ENCODE results near the gene MAD1L1.

The MAD1L1 gene

DNA sequence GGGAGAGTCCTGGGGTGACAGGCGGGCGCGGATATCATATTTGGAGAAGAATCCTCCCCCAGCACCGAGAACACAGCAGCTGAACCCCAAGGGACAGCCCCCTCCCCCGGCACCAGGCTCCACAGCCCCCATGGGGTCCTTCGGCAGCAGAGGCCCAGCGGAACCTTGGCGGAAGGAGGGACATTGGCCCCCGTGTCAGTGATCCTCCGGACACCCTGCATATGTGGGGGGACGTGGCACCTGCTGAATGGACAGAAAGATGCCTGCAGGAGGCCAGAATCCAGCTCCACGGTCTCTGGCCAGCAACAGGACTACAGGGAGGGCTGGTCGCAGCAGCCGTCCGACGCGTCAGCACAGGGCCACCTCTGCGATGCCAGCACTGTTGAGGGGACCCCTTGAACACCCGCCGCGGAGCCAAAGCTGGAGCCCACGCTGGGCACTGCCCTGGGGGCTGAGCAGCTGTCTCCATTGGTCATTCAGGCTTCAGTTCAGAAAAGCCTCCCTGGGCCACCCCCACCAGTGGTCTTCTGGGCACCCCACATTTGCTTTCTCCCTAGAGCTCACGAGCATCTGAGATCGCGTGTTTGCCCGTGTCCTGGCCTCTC is 322.6 kb downstream of the MAD1L1 start:
- peaks cover 2% of the 10 kb centered on the region for H3K36me3 ChIP-seq (ENCODE audit: control insufficient read depth, insufficient read depth, low read length)
- no peaks in the 10 kb centered on the region for H3K27me3 ChIP-seq (ENCODE audit: control insufficient read depth, insufficient read depth, low read length)
- H3K4me1 ChIP-seq (ENCODE audit: control insufficient read depth, insufficient read depth, low read length): no peaks in the 10 kb centered on the region
- no peaks in the 10 kb centered on the region for H3K9me3 ChIP-seq (ENCODE audit: control insufficient read depth, insufficient read depth, low read length)
- H3K9ac ChIP-seq (ENCODE audit: low read depth, low read length): no peak overlapping the region
- no peak overlapping the region for H3K4me3 ChIP-seq (ENCODE audit: low read depth, low read length)

DNA sequence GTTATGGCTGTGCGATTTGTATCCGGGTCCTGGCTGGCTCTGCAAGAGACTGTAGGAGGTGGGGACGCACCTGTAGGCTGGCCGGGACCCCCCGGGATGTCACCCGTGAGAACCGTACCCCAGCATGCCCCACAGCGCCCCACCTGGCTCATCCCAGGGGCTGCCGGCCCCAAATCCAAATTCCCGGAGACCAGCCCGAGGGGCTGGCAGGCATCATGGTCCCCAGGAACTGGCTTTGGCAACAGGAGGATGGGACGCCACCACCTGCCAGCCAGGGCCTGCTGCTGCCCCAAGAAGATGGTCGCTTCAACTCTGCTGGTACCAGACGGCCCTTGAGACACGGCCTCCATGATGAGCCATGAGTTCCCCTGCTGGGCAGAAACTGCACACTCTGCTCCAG is 323.3 kb downstream of the MAD1L1 start:
- H3K4me3 ChIP-seq (ENCODE audit: low read depth, low read length): no peak overlapping the region
- H3K36me3 ChIP-seq (ENCODE audit: control insufficient read depth, insufficient read depth, low read length): peaks cover 2% of the 10 kb centered on the region
- H3K9me3 ChIP-seq (ENCODE audit: control insufficient read depth, insufficient read depth, low read length): no peaks in the 10 kb centered on the region

DNA sequence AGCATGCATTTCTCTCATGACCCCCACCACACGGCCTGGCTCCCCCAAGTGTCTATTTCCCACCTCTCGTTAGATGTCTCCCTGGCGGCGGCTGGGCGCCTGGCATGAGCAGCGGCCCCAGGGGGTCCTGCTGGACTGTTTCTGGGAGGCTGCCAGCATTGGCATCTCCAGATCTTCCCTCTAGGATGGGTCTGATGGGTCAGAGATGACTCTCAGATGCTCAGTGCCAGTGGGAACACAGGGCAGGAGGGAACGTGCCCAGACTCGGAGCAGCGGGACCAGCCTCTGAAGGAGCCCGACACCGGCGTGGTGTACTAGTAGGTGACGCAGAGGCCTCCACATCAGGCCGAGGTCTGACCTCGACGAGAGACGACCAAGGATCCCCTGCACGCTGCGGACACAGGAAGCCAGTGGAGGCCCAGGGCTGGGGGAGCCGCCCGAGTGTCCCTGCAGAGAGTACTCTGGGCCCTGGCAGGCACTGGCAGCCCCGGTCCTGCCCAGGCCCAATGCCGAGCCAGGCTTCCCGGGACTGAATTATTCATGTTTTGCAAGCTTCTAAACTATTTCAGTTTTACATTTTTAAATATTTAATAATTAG is 323.8 kb downstream of the MAD1L1 start:
- H3K4me1 ChIP-seq (ENCODE audit: control insufficient read depth, insufficient read depth, low read length): no peaks in the 10 kb centered on the region
- peaks cover 2% of the 10 kb centered on the region for H3K36me3 ChIP-seq (ENCODE audit: control insufficient read depth, insufficient read depth, low read length)
- no peaks in the 10 kb centered on the region for H3K27me3 ChIP-seq (ENCODE audit: control insufficient read depth, insufficient read depth, low read length)
- no peaks in the 10 kb centered on the region for H3K9me3 ChIP-seq (ENCODE audit: control insufficient read depth, insufficient read depth, low read length)
- no peak overlapping the region for H3K4me3 ChIP-seq (ENCODE audit: low read depth, low read length)
- H3K9ac ChIP-seq (ENCODE audit: low read depth, low read length): no peak overlapping the region

More for the DNA sequence above, 323.3 kb downstream of the MAD1L1 start:
- H3K27me3 ChIP-seq (ENCODE audit: control insufficient read depth, insufficient read depth, low read length): no peaks in the 10 kb centered on the region
- H3K9ac ChIP-seq (ENCODE audit: low read depth, low read length): no peak overlapping the region
- H3K4me1 ChIP-seq (ENCODE audit: control insufficient read depth, insufficient read depth, low read length): no peaks in the 10 kb centered on the region

DNA sequence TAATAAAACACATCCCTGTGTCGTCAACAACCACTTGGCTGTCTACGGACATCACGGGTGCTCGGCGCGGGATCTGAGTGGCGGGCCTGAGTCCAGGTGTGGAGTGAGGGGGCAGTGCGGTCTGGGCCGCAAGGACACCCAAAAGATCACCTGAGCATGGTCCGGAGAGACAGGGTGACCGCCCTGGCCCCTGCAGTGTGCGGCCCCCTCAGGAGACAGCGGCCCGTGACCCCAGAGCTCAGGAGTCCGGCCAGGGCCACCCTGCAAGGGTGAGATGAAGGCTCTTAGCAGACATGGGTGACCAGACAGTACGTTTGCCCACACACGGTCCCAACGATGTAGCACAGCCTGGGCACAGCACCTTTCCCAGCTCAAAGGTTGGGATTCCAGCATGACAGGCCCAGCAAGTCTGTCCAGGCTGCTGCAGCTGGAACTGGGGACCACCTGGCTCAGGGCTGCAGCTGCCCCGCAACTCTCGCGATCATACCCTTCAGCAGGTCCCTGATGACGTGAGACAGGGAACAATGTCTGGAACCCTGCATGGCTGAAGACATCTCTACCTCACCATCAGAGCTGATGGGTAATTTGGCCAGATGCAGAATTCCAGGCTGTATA is 324.9 kb downstream of the MAD1L1 start:
- no peaks in the 10 kb centered on the region for H3K4me1 ChIP-seq (ENCODE audit: control insufficient read depth, insufficient read depth, low read length)
- H3K9me3 ChIP-seq (ENCODE audit: control insufficient read depth, insufficient read depth, low read length): no peaks in the 10 kb centered on the region
- H3K36me3 ChIP-seq (ENCODE audit: control insufficient read depth, insufficient read depth, low read length): peaks cover 2% of the 10 kb centered on the region
- no peaks in the 10 kb centered on the region for H3K27me3 ChIP-seq (ENCODE audit: control insufficient read depth, insufficient read depth, low read length)
- H3K9ac ChIP-seq (ENCODE audit: low read depth, low read length): no peak overlapping the region
- H3K4me3 ChIP-seq (ENCODE audit: low read depth, low read length): no peak overlapping the region

DNA sequence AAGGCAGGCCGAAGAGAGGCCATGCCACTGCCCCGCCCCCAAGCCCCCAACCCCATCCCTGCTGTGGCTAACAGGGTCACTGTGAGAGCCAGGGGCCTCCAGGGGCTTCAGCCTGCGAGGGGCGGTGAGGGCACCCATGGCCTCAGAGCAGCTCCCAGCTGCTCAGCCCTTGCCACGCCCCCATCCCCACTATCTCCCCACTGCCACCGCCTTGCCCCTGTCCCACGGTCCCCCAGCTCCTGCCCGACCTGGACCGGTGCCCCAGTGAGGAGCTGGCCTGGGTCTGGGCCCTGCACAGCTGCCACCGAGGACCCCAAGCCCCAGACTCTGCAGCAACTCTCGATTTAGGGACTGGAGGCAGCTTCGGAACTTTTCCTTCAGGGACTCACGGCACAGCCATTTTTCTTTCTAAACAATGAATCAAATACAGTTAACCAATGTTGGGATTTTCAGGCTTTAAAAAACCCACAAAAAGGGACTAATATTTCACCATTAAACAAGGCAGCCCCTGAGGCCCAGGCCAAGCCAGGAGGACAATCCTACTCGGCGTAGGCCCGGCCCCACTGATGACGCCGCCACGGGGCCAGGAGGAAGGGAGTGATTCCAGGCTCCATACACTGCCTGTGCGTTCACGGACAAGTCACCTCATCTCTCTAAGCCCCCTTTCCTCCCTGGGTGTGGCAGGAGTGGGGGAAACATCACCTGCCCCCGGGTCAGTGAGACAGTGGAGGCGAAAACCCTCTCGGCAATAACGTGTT is 325.6 kb downstream of the MAD1L1 start:
- Histone ChIP-seq H3K36me3 (ENCODE audit: control insufficient read depth, insufficient read depth, low read length) (peaks cover 2% of the 10 kb centered on the region), H3K9me3 (ENCODE audit: control insufficient read depth, insufficient read depth, low read length) (no peaks in the 10 kb centered on the region), H3K4me1 (ENCODE audit: control insufficient read depth, insufficient read depth, low read length) (no peaks in the 10 kb centered on the region), H3K27me3 (ENCODE audit: control insufficient read depth, insufficient read depth, low read length) (no peaks in the 10 kb centered on the region), H3K9ac (ENCODE audit: low read depth, low read length) (no peak overlapping the region), H3K4me3 (ENCODE audit: low read depth, low read length) (no peak overlapping the region)

DNA sequence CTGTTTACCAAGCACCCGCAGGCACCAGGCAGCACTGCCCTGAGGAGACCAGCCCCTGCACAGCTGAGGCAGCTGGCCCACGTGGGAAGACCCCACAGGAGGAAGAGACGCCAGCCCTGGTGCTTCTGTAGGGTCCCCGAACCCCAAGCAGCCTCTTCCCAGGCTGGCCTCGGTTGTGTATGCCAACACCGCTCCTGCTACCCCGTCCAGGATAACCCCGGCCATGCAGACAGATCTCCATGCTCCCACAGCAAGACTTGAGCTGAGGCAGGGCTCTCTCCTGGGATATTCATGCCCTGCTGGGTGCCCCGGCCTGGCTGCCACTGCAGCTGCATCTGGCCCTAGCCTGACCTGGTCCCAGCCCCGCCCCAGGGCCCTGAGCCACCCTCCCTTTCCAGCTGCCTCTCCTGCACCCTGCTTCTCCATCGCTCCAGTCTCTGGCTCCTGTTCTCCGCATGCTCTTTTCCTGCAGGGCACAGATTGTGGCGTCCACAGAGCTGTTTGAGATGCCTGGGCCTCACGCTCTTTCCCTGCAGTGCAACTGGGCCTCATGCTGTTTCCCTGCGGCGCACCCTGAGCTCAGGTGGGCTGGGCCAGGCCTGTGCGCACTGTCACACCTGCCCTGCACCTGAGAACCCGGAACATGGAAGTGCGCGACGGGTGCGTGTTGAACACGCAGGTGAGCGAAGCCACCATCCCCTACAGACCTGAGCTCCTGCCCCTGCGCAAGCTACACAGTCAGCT is 326.5 kb downstream of the MAD1L1 start:
- no peaks in the 10 kb centered on the region for H3K4me1 ChIP-seq (ENCODE audit: control insufficient read depth, insufficient read depth, low read length)
- H3K36me3 ChIP-seq (ENCODE audit: control insufficient read depth, insufficient read depth, low read length): peaks cover 2% of the 10 kb centered on the region
- no peaks in the 10 kb centered on the region for H3K9me3 ChIP-seq (ENCODE audit: control insufficient read depth, insufficient read depth, low read length)
- H3K4me3 ChIP-seq (ENCODE audit: low read depth, low read length): no peak overlapping the region
- no peak overlapping the region for H3K9ac ChIP-seq (ENCODE audit: low read depth, low read length)
- no peaks in the 10 kb centered on the region for H3K27me3 ChIP-seq (ENCODE audit: control insufficient read depth, insufficient read depth, low read length)

DNA sequence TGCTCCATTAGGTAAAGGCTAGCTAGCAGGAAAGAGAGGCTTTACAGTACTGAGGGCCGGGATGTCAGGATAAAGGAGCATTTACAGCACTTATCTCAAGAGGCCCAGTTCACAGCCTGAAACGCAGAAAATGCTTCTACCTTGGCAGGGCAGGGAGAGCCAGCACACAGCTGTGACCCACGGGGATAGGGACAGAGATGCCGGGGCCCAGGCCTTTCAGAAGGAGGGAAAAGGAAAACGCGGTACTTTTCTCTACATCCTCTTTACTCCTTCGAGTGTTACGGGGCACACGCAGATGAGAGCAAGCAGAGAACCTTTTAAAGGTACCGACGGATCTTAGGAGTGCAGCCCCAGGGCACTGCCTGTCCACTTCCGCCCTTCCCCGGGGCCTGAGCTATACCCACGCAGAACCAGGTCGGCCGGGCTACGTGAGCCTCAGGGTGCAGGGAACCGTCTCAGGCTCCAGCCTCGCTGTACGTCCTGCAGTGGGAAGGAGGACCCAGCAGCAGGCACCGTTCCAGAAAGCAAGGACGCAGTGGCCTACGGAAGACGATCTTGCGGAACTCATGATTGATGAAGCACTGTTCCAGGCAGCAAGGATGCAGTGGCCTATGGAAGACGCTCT is 330.4 kb downstream of the MAD1L1 start:
- Histone ChIP-seq H3K4me3 (ENCODE audit: low read depth, low read length) (no peak overlapping the region), H3K9me3 (ENCODE audit: control insufficient read depth, insufficient read depth, low read length) (no peaks in the 10 kb centered on the region), H3K36me3 (ENCODE audit: control insufficient read depth, insufficient read depth, low read length) (peaks cover 7% of the 10 kb centered on the region), H3K4me1 (ENCODE audit: control insufficient read depth, insufficient read depth, low read length) (no peaks in the 10 kb centered on the region), H3K9ac (ENCODE audit: low read depth, low read length) (no peak overlapping the region), H3K27me3 (ENCODE audit: control insufficient read depth, insufficient read depth, low read length) (no peaks in the 10 kb centered on the region)

DNA sequence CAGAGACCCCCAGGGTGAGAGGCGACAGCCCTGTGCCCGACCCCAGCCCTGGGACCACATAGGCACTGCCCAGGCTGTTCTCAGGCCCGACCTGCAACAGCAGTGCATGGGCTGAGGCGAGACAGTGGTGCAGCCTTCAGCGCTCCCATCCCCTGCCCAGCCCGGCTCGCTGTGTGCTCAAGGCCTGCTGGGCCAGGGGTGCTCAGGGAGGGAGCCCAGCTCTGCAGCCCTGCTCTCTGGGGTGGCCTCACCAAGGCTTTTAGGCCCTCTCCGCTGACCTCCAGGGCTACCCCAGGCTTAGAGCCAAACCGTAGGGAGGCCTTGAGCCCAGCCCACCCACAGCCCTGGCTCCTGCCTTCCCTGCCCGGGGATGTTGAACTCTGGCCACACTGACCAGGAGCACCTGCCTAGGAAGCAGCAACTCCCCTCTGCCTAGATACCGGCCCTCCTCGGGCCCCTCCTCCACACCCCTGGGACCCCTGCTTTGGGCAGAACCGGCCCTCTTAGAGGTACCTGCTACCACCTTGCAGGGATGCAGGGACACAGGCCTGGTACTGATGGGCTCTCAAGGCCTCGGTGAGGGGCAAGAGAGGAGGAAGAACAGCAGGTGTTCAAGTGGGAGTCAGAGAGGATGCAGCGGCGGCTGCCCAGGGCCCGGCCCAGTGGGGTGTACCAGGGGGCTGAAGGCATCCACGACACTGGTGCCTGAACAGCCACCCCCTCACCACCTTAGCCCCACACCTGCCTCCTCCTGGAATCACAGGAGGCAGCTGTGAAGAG is 331.1 kb downstream of the MAD1L1 start:
- no peaks in the 10 kb centered on the region for H3K4me1 ChIP-seq (ENCODE audit: control insufficient read depth, insufficient read depth, low read length)
- H3K9me3 ChIP-seq (ENCODE audit: control insufficient read depth, insufficient read depth, low read length): no peaks in the 10 kb centered on the region

DNA sequence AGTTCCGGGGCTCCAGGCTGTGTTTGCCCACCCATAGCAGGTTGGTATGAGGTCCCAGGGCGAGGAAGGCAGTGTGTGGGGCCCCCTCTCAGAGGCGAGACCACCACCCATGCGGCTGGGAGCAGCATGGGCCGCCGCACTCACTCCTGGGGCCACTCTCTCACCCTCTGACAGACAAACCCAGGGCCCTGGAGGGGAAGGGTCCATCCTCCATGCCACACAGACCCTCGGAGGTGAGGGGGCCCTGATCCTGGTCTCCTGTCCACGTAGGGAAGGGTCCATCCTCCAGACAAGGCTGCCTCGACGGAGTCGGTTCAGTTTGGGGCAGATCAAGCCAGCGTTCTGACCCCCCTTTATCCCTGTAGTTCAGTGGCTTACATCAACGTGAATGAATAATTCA is 331.9 kb downstream of the MAD1L1 start:
- no peak overlapping the region for H3K4me3 ChIP-seq (ENCODE audit: low read depth, low read length)
- H3K9me3 ChIP-seq (ENCODE audit: control insufficient read depth, insufficient read depth, low read length): no peaks in the 10 kb centered on the region
- H3K9ac ChIP-seq (ENCODE audit: low read depth, low read length): peak overlapping the region; percentile 37
- no peaks in the 10 kb centered on the region for H3K4me1 ChIP-seq (ENCODE audit: control insufficient read depth, insufficient read depth, low read length)
- no peaks in the 10 kb centered on the region for H3K27me3 ChIP-seq (ENCODE audit: control insufficient read depth, insufficient read depth, low read length)
- peaks cover 10% of the 10 kb centered on the region for H3K36me3 ChIP-seq (ENCODE audit: control insufficient read depth, insufficient read depth, low read length)

More for the DNA sequence above, 331.1 kb downstream of the MAD1L1 start:
- no peak overlapping the region for H3K9ac ChIP-seq (ENCODE audit: low read depth, low read length)
- peaks cover 10% of the 10 kb centered on the region for H3K36me3 ChIP-seq (ENCODE audit: control insufficient read depth, insufficient read depth, low read length)
- no peaks in the 10 kb centered on the region for H3K27me3 ChIP-seq (ENCODE audit: control insufficient read depth, insufficient read depth, low read length)
- H3K4me3 ChIP-seq (ENCODE audit: low read depth, low read length): no peak overlapping the region

DNA sequence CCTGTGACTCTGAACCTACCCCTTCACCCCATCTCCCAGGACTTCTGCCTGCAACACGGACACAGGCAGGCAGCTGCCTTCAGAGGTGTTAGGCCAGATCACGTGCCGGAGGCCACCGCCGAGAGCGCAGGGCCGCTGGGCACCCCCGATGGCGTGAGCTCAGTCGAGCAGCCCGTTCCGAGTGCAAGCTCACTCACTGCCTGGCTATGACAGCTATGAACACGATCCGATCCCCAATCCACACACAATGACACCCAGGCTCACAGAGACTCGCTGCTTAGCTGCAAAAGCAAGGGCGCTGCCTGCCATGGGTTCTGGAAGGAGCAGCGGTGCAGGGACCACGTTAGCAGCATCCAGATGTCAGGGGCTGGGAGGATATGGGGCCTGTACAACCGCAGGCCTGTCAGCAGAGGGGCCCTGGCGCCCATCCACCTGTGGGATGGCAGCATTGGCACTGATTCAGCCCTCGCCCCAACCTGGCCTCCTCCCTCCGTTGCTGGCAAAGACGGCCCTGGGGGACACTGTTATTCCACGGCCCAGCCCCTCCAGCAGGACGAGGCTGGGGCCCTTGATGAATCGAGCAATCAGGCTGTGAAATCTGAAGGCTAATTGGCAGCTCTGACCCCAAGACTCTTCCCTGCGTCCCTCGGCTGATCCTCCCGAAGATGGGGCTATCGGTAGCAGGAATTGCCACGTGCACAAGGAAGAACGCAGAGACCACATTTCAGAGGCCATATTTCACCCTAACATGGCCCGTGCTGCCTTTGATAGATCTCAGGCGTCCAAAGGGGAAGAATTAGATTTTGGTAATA is 332.6 kb downstream of the MAD1L1 start:
- Histone ChIP-seq H3K27me3 (ENCODE audit: control insufficient read depth, insufficient read depth, low read length) (no peaks in the 10 kb centered on the region), H3K4me3 (ENCODE audit: low read depth, low read length) (no peak overlapping the region), H3K9me3 (ENCODE audit: control insufficient read depth, insufficient read depth, low read length) (no peaks in the 10 kb centered on the region), H3K9ac (ENCODE audit: low read depth, low read length) (no peak overlapping the region), H3K4me1 (ENCODE audit: control insufficient read depth, insufficient read depth, low read length) (no peaks in the 10 kb centered on the region), H3K36me3 (ENCODE audit: control insufficient read depth, insufficient read depth, low read length) (peaks cover 13% of the 10 kb centered on the region)
